GM20431 (cell line): Measurements from ENCODE around the gene CRADD.
"Not testable (repeated sequence)": the region's sequence is repeated elsewhere in the genome, so short reads cannot be mapped to it uniquely, and the experiment has no call there.

Experiments used
- in situ Hi-C: fragments of 300-500 bp; cut with MseI, MboI; formaldehyde crosslinking; loops from one replicate; pipeline ENCODE4 v1.15.0; 2020; ENCODE audit warnings: low sequenced_read_pairs; ENCODE audit not compliant: unreplicated experiment

The CRADD gene

DNA sequence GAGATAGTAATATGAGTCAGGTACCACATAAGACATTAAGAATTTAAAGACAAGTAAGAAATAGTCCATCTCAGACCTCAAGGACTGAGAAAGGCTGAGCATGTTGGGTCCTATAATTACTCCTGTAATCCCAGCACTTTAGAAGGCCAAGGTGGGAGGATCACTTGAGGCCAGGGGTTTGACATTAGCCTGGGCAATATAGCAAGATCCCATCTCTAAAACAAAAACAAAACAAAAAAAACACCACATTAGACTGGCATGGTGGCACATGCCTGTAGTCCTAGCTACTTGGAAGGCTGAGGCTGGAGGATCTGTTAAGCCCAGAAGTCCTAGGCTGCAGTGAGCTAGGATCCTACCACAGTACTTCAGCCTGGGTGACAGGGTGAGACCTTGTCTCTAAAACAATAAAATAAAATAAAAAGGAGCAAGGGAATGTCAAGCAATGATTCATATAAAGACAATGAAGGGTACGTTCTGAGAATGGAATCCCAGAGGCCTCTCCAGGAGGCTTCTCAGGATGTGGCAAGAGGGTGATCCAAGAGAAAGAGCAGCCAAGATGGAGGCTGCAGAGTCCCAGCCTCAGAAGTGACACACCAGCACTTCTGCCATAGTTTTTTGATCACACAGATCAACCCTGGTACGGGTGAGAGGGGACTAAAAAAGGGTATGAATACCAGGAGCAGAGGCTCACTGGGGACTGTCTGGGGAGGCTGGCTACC, 206.4 kb downstream of the CRADD start:
- in situ Hi-C loops: no loop called here

- in situ Hi-C loops: no loop called here
Observed at GRCh38 chr12:93884794-93885460, 207.8 kb downstream of the CRADD start.

DNA sequence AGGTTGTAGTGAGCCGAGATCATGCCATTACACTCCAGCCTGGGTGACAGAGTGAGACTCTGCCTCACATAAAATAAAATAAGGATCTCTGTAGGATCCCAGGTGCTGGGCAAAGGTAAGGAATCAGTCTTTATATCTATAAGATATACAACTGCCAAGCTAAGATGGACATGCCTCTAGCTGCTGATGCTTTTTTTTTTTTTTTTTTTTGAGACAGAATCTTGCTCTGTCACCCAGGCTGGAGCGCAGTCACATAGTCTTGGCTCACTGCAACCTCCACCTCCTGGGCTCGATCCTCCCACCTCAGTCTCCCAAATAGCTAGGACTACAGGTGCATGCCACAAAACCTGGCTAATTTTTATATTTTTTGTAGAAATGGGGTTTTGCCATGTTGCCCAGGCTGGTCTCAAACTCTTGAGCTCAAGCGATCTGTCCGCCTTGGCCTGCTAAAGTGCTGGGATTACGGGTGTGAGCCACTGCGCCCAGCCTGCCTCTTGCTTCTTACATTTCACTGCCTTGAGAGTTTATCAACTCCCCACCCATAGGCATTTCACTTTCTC, 208.9 kb downstream of the CRADD start:
- in situ Hi-C loops: not testable (repeated sequence)

DNA sequence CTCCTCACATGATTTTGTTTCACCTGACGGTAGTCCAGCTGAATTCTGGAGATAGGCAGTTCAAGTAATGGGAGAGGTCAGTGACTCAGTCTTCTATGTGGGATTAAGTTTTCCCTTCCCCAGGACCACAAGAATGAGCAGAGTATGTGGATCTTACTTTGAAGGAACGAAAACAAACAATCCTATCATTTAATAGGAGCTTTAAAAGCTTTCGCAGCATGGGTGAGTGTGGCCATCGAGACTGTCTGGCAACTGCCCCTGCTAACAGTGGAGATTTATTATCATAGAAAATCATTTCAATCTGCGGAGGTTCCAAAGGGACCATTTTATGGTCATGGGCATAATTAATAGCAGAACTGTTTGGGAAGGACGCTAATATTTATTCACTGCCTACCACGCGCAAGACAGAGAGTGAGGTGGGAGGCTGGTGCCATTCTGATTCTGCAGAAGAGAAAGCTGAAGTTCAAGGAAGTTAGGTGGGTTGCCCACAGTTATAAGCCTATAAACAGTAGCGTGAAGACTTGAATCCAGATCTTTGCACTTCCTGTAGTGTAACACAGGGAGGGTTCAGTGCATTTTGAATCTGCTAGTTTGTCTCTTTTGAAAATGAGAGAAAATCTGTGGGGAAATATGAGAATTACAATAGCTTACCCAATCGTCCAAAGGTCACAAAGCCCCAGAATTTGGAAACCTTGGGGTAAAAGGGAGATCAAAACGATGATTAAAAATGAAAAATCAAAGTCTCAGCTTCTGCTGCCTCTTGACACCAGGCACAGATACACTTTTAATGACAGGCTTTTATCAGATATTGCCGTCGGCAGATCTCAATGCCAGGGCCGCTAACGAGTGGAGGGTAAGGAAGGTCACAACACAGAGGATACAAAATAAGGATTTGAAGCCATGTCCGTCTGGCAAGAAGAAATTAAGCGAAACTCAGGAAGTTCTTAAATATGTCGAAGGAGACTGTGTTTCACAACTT, 209.6 kb downstream of the CRADD start:
- in situ Hi-C loops: no loop called here

DNA sequence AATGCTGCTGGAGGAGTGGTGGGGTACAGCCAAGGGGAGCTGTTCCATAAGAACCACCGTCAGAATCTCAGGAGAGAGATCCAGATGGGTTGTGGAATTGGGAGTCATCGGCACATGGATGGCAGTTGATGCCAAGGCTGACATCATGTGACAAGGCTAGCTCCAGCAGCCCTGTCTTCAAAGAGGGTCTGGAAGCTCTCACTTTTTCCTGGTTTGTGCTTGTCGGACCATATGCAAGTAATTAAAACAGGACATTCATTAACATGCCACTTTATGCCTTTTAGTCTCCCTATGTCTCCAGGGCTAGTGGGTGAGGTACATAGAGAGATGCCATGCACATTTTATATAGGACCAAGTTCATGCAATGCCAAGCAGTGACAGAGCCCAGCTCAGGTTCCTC, 211.8 kb downstream of the CRADD start:
- in situ Hi-C loops: no loop called here

DNA sequence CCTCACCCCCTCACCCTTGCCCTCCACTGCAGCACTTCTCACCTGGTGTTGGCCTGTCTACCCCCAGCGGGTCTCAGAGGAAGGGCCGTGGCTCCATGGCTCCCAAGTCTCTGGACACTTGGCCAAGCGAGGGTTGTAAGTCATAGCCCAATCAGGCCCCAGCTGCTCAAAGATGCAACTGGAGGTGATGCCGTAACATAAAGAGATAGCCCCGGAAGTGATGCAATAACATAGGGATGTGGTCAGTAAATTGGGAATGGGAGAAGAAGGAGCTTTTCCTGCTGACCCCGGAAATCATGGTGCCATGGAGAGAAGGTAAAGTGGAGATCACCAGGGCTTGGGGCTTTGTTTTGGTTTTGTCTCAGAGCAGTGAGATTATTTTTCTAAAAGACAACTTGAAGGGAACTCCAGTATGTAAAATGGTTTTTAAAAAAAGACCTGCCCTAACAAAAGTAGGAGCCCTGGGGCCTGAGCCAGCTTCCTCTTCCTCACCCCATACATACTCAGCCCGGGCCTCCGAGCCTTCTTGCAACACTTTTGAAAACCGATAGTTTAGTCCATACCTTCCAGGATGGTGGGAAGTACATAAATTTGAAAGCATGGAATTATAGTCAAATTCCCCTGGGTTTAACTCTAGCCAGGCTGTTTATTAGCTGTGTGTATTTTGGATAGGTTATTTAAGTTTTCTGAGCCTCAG, 212.5 kb downstream of the CRADD start:
- in situ Hi-C loops: no loop called here

GRCh38 chr12:93892423-93893268, 215.5 kb downstream of the CRADD start:
- in situ Hi-C loops: no loop called here

DNA sequence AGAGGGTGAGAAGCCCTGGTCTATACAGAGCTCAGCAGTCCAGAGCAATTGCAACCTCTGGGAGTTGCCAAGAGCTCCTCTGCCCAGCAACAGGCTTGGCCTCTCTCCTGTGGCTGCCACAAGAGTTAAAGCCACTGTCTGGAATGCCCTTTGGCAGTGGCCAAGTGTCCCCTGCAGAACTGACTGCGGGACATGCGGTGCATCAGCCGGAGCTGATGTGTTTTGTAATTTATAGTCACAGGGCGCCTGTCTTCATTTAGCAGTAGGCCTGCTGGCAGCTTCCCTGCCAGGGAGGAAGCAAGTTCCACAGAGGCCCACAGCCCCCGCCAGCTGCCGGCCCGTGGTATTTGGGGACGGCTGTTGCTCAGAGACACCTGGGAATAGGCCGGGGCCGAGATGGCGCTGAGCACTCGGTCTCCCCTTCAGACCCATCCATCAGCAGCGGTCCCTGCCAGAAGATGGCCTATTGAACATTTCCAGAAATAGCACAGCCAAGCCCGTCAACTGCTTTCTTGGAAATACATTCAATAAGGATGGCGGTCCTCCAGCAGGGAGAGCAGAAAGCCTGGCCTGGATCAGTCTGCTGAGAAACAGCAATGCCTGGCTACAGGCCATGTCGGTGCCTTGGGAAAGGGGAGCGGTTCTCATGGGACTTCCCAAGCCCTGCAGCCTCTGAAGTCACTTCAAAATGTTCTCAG, 217.4 kb downstream of the CRADD start:
- in situ Hi-C loops: no loop called here

GRCh38 chr12:93895089-93895445, 217.9 kb downstream of the CRADD start:
- in situ Hi-C loops: no loop called here

DNA sequence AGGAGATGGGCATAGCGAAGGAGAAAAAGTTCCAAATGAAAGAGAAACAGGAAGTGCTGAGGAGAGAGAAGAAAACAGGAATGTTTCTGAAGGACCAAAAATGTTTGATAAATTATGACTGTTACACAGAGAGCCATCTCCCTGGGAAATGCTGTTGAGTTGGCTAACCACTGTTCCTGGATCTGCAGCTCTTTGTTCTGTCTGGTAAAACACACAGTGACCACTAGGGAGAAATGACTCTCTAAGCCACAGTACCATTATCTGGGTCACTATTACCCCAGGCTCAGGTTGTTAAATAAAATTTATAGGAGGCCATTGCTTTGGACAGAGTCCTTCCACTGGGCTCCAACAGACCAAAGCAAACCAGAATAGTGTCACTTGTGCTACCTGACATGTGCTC, 219.3 kb downstream of the CRADD start:
- in situ Hi-C loops: no loop called here

DNA sequence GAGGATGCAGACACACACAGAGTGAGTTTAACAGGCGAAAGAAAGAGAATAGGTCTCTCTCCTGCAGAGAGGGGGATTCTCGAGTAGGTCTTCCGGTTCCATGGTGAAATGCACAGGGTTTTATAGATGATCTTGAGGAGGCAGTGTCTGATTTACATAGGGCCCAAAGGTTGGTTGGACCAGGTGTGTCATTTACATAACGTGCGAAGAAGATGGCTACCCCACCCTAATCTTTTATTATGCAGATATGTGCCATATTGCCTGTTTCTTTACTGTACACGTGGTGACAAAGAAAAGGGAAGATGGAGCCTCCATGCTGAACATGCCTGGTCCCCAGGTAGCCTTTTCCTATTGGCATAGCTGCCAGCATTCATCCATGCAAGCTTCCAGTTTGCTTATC, 219.8 kb downstream of the CRADD start:
- in situ Hi-C loops: no loop called here

DNA sequence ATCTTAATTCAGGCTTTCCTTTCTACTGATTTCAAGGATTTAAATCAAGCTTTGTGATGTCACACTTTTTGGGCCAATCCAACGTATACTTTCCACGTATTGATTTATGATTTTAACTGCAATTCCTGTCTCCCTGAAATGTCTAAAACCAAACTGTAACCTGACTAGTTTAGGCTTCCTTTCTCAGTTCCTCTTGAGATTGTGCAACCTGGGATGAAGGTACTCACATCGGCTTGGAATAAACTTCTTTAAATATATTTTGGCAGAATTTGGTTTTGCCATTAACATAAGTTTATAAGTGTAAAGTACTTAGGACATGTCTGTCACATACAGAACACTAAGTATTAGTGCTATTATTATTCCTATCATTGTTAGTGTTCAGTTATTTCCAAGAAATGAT, 224.6 kb downstream of the CRADD start:
- in situ Hi-C loops: no loop called here

GRCh38 chr12:93902192-93902591, 225.0 kb downstream of the CRADD start:
- in situ Hi-C loops: no loop called here

GRCh38 chr12:93902736-93903562, 225.8 kb downstream of the CRADD start:
- in situ Hi-C loops: no loop called here

GRCh38 chr12:93904124-93904523, 226.9 kb downstream of the CRADD start:
- in situ Hi-C loops: no loop called here

- in situ Hi-C loops: no loop called here
Observed at GRCh38 chr12:93908264-93908663, 231.1 kb downstream of the CRADD start.

GRCh38 chr12:93908846-93909567, 231.8 kb downstream of the CRADD start:
- in situ Hi-C loops: no loop called here
